22Rv1 (cell line): ENCODE results near the gene PEAK1.

ENCODE experiments used
- H3K27ac ChIP-seq: fragments of 450-650 bp; 2 replicates; pipeline ENCODE4 v1.5.1; 2017
- CTCF ChIP-seq: fragments of 450-650 bp; IDR thresholded peaks from 2 replicates; pipeline ENCODE4 v1.5.1; 2017; ENCODE audit warnings: mild to moderate bottlenecking
- ZFX ChIP-seq: fragments of 450-650 bp; IDR thresholded peaks from 2 replicates; pipeline ENCODE4 v1.6.1; 2017; ENCODE audit warnings: antibody characterized with exemption, borderline replicate concordance

The PEAK1 gene

GRCh38 chr15:77075528-77075927 is 344.4 kb downstream of the PEAK1 start:
- H3K27ac ChIP-seq, result no peak overlapping the region
- TF ChIP-seq ZFX, result no peak

DNA sequence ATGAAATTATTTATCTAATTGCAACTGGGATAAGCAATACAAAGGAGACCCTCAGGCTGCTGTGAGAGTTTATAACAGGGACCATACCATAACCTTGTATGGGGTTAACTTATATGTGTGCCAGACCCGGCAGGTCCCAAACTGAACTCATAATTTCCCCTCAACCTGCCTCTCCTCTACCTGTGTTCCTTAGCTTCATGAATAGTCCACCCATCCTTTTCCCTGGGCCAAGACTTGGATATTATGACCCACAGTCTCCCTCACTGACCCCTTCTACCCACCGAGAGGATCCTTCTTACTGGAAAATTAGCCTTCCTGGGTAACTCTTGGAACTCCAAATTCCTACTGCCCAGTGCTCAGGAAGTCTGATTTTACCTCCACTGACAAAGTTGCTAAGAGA is 345.6 kb downstream of the PEAK1 start:
- TF ChIP-seq CTCF, result no peak
- no peak for TF ChIP-seq ZFX
- no peak overlapping the region for H3K27ac ChIP-seq

DNA sequence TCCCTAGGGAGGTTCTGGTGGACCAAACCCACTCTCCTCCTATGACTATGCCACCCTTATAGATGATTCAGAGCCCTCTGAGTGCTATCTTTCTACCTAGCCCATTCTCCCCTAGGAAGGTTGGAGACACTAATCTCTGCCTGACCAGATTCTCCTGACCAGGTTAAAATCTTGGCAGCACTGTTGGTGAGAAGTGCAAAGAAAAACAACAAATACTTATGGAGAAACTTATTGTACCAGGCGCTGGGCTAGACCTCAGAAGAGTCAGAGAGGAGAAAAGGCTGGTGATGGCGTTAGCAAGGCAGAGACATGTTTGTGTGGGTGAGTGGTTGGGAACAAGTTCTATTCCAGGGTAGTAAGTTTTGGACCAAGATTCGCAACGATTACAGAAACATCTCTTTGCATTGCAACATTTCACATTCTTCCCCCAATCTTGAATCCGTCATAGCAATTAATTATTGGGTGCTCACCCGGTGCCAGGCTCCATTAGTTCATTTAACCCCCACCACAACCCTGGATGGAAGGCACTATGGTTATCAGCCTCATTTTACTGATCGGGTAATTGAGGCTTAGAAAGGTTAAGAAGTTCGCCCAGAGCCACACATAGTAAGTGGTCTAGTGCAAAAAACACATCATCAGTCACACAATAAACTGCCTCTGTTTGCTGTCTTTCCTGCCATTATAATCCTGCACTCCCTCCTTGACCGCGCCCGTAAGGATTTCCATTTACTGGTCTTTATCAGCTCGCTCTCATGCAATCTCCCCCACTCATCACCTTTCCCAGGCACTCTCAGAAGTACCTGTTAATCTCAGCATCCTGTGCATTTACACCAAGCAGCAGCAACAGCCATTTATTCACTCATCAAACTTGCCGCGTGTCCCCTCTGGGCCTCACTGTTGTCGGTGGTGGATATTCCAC is 348.3 kb downstream of the PEAK1 start:
- H3K27ac ChIP-seq, result peak overlapping the region; percentile 85
- no peak for TF ChIP-seq ZFX
- no peak for TF ChIP-seq CTCF

DNA sequence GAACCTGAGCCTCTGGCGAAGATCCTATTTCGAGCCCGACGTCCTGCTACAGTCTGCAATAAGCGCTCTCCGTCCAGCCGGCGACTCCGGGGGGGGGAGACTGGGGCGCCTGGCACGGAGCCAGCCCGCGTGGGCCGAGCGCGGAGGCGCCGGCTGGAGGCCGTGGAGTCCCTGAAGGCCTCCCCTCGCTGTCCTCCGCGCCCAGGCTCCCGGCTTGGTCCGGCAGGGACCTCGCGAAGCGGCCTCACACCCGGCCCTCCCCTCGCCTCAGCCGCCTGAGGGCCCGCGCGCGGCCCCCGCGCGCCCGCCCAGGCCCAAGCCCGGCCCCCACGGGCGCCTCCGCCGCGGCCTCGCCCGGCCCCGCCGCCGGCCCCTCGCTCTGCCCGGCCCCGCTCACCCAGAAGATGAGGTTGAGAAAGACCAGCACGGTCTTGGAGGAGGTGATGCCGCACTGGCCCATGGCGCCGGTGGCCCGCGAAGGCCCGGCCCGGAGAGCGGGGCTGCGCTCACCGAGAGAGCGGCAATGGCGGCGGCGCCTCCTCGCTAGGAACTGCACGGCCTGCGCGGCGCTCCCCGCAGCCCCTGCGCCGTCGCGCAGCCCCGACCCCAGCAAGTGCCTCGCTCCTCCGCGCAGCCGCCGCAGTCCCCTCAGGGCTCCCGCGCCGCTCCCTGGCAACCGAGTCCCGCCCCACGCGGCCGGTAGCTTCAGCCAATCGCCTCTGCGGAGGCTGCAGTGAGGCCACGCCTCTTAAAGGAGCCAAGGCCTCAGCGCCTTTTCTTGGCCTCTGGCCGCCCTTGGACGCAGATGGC is 349.2 kb downstream of the PEAK1 start, which contains the start of gene TSPAN3:
Gene TSPAN3 (minus strand): TSS at position 615 of the 810 bp plus-strand sequence. CDS start 155 bp downstream, at position 460.
- no peak for TF ChIP-seq ZFX
- no peak for TF ChIP-seq CTCF
- peak within 1 kb of the TSS; percentile 85 for H3K27ac ChIP-seq

DNA sequence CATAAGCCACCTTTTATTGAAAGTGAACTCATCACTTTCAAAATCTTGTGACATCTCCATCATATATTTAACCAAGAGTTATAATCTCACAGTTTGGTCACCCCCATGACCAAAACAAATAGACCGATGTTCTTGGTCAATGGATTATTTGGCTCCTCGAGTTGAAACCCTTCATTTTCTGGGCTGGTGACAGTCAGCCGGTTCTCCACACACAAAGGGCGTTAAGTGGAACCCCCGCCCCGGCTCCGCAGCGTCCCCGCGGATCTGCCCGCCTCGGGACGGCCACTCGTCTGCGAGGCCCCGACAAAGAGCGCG is 349.8 kb downstream of the PEAK1 start:
- TF ChIP-seq CTCF (no peak), ZFX (no peak)
- peak overlapping the region; percentile 85 for H3K27ac ChIP-seq

DNA sequence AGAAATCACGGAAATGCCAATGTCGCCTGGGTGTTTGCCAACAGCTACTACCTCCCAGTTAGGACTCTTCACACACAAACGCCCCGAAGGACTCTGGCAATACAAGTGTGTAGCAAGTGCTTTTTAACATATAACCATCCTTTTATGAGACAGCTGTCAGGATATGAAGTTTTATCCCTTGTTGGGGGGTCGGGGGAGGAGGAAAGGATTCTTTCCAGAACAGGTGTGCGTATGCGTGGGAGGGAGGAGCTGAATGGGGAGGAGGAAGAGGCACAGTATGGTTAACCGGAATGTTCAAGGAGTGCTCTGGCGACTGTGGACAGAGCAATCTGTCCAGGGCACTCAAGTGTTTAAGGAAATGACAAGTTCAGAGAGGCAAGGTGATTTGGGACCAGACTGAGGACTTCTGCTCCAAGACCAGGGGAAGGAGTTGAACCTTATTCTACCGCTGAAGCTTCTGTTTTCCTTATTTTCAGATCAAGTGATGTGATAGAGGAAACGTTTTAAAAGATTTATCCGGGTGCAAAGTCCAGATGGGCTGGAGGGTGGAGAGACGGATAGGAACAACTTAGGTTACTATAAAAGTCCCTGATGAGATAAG is 350.3 kb downstream of the PEAK1 start:
- peak overlapping the region; percentile 85 for H3K27ac ChIP-seq

More for the DNA sequence above, 350.3 kb downstream of the PEAK1 start:
- TF ChIP-seq CTCF (no peak), ZFX (no peak)
